H1 (cell line): ENCODE measurements around the gene PIGL.

Experiments used
- SIN3A ChIP-seq, 2 experiments: IDR thresholded peaks in 1 of 2; conservative IDR thresholded peaks in 1 of 2; 2 replicates each; pipeline ENCODE4 v1.6.1; 2011 to 2012; ENCODE audit warnings: low read length in 2 of 2, improper control_type of control experiment in 1 of 2, low read depth in 1 of 2, mild to moderate bottlenecking in 1 of 2
- SUZ12 ChIP-seq: fragments of 200-600 bp; sonication (generic); IDR thresholded peaks from 2 replicates; pipeline ENCODE4 v1.6.1; 2012; ENCODE audit warnings: mild to moderate bottlenecking, inconsistent platforms, low read length, moderate library complexity, mixed read lengths
- TF ChIP-seq, protein P1 (sequence below): IDR thresholded peaks from 2 replicates; pipeline ENCODE4 v1.6.1; 2011; ENCODE audit warnings: low read depth, mild to moderate bottlenecking, low read length; ENCODE audit not compliant: insufficient read depth

DNA sequence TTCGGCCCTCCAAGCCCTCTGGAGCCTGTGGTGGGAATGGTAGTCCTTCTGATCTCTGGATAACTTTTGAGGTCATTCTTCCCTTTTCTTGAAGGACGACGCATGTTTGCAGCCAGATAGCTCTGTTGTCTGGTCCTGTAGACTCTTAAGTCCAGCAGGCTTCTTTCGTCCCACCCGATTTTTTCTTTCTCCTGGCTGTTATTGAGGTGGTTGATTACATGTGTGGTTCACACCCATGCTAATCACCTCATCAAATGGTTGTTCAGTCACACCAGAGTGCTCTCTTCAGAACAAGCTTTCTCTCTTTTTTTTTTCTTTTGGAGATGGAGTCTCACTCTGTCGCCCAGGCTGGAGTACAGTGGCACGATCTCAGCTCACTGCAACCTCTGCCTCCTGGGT lies 30.6 kb downstream of the PIGL start:
- no peak for TF ChIP-seq SIN3A (conservative IDR thresholded peaks at IDR 0.05 in 1 of 2, IDR thresholded peaks at IDR 0.05 in 1 of 2; ENCODE audit: low read depth in 1 of 2, low read length in 2 of 2)
- TF ChIP-seq, protein P1, sequence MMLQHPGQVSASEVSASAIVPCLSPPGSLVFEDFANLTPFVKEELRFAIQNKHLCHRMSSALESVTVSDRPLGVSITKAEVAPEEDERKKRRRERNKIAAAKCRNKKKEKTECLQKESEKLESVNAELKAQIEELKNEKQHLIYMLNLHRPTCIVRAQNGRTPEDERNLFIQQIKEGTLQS, result no peak
- no peak for TF ChIP-seq SUZ12
